ENCODE measurements around the gene DCAF7. TPM values are rescaled to one million over a fixed set of nuclear protein-coding genes. Genes with fewer than 3 reads are reported as not detected.

Gene DCAF7
- total and polyA plus RNA-seq, 7 donors: 10.6 to 30.2 (median 25.1) TPM

DNA sequence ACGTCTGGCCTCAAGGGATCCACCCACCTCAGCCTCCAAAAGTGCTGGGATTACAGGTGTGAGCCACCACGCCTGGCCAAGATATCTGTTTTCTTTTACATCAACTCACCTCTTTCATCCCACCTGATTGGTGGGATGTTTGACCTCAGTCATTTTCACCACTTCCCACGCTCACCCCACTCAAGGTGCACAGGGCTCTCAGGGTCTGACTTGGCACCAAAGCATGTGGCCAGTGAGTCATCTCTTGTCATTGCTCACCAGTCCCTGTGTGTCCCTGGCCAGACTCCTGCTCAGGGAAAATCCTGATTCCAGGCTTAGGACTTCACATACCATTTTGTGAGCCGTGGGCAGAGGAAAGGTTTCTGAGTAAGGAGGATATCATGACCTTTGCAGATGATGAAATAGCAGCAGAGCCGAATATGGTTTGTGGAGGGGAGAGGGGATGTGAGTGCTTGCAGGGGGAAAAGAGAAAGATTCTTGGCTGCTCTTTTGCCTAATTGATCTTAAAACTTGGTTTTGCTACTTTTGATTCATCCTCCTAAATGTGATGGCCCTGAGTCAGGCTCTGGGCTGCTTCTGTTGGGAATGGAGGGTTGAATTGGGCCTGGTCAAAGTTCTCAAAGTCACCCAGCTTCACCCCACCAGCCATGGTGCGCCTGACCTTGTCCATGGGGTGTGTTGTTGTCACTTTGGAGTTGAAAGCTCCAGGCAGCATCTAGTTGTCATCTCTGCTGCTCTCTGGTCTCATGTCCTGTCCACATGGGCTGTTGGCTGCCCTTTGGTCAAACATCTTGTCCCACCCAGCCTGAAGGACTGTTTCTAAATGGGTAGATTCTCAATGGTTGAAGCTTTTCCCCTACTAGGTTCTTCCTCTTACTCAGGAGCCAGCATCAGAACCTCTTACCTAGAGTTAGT, 33.1 kb upstream of the DCAF7 start:
- 64 to 73% (median 69%) methylated on average over 6 of the region's 6 CpGs for WGBS, 3 donors
- no peak for ATAC-seq
- Histone ChIP-seq H3K27me3 (ENCODE audit: insufficient read depth in 3 of 3, low read length in 2 of 3) (peaks cover 0 to 9% (median 3%) of the 10 kb centered on the region in 3 donors), H3K4me3 (no peak overlapping the region), H3K27ac (no peak overlapping the region), H3K9me3 (no peaks in the 10 kb centered on the region), H3K36me3 (ENCODE audit: insufficient read depth in 1 of 2, low read depth in 1 of 2) (no peaks in the 10 kb centered on the region), H3K4me1 (no peaks in the 10 kb centered on the region)
- no peak for DNase-seq
- intact Hi-C loops (cut with DNase I): no loop called here
- TF ChIP-seq, protein P1, sequence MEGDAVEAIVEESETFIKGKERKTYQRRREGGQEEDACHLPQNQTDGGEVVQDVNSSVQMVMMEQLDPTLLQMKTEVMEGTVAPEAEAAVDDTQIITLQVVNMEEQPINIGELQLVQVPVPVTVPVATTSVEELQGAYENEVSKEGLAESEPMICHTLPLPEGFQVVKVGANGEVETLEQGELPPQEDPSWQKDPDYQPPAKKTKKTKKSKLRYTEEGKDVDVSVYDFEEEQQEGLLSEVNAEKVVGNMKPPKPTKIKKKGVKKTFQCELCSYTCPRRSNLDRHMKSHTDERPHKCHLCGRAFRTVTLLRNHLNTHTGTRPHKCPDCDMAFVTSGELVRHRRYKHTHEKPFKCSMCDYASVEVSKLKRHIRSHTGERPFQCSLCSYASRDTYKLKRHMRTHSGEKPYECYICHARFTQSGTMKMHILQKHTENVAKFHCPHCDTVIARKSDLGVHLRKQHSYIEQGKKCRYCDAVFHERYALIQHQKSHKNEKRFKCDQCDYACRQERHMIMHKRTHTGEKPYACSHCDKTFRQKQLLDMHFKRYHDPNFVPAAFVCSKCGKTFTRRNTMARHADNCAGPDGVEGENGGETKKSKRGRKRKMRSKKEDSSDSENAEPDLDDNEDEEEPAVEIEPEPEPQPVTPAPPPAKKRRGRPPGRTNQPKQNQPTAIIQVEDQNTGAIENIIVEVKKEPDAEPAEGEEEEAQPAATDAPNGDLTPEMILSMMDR (IDR thresholded peaks at IDR 0.05): no peak

DNA sequence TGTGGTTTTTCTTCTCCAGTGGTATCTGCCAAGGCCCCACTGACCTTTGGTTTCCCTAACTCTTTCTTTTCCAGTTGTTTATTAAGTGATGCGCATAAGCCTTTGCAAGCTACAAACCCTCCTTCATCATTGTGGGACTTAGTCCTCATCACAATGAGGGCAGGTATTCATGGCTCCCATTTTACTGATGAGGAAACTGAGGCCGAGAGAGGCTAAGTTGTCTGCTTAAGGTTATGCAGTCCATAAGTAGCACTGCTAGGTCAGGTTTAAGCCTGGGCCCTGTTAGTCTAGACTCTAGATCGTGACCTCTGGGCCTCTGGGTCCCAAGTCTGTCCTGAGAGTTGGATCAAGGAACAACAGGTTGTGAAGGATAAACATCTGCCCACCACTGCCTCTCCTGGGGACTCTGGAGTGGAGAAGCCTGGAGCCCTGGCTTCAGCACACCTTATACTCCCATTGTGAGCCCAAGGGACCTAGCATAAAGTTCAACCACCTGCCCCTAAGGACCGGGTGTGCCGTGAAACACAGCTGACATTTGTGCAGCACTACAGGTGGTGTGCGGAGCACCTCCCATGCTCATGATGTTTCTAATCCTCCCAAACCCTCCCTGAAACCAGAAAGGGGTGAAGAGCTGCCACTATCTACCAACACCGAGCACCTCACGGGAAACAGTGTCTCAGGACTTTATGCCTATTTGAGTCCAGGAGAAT, 32.3 kb upstream of the DCAF7 start:
- TF ChIP-seq, protein P1 (IDR thresholded peaks at IDR 0.05): no peak
- 66 to 74% (median 66%) methylated on average over 8 of the region's 8 CpGs for WGBS, 3 donors
- ATAC-seq (no peak), DNase-seq (no peak)
- Histone ChIP-seq H3K36me3 (ENCODE audit: insufficient read depth in 1 of 2, low read depth in 1 of 2) (no peaks in the 10 kb centered on the region), H3K9me3 (no peaks in the 10 kb centered on the region), H3K27ac (no peak overlapping the region), H3K27me3 (ENCODE audit: insufficient read depth in 3 of 3, low read length in 2 of 3) (peaks cover 0 to 9% (median 3%) of the 10 kb centered on the region in 3 donors), H3K4me3 (no peak overlapping the region), H3K4me1 (no peaks in the 10 kb centered on the region)
- intact Hi-C loops (cut with DNase I): no loop called here

DNA sequence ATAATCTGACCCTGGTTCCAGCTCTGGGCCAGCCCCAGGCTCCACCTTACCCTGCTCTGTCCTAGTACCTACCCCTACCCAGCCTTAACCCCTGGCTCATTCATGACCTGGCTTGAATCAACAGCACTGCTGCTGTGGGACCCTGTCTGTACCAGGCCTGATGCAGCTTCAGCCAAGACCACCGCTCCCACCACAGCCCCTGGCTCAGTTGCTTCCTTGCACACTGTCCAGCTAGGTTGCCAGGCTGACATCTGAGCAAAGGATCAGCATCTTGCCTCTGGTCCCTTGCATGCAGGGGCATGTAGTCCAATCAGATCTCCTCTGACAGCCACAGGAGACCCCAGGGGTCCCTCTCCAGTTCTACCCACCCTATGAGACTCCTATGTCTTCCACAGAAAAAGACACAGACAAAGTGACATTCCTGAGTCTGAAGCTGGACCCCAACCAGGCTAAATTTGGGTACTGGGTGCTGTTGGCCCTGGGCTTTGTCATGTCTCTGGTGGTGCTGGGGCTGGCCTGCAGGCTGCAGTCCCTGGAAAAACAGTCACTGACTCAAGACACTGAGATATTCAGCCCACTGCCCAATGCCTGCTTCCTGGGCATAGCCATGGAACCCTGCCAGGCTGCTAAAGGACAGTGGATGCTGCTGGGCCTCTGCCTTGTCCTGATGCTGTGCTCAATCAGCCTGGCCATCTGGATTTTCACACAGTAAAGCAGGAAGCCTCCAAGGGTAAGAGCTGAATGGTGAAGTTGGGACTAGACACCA, 31.0 kb upstream of the DCAF7 start:
- ATAC-seq (no peak), DNase-seq (no peak)
- H3K9me3 ChIP-seq: no peaks in the 10 kb centered on the region
- TF ChIP-seq, protein P1 (IDR thresholded peaks at IDR 0.05): no peak
- H3K27me3 ChIP-seq (ENCODE audit: insufficient read depth in 3 of 3, low read length in 2 of 3): peaks cover 0 to 20% (median 3%) of the 10 kb centered on the region in 3 donors
- H3K4me3 ChIP-seq: no peak overlapping the region
- H3K36me3 ChIP-seq (ENCODE audit: insufficient read depth in 1 of 2, low read depth in 1 of 2): no peaks in the 10 kb centered on the region
- WGBS, 3 donors: 77 to 84% (median 83%) methylated on average over 1 of the region's 1 CpG
- H3K27ac ChIP-seq: no peak overlapping the region
- H3K4me1 ChIP-seq: no peaks in the 10 kb centered on the region
- intact Hi-C loops (cut with DNase I): no loop called here

DNA sequence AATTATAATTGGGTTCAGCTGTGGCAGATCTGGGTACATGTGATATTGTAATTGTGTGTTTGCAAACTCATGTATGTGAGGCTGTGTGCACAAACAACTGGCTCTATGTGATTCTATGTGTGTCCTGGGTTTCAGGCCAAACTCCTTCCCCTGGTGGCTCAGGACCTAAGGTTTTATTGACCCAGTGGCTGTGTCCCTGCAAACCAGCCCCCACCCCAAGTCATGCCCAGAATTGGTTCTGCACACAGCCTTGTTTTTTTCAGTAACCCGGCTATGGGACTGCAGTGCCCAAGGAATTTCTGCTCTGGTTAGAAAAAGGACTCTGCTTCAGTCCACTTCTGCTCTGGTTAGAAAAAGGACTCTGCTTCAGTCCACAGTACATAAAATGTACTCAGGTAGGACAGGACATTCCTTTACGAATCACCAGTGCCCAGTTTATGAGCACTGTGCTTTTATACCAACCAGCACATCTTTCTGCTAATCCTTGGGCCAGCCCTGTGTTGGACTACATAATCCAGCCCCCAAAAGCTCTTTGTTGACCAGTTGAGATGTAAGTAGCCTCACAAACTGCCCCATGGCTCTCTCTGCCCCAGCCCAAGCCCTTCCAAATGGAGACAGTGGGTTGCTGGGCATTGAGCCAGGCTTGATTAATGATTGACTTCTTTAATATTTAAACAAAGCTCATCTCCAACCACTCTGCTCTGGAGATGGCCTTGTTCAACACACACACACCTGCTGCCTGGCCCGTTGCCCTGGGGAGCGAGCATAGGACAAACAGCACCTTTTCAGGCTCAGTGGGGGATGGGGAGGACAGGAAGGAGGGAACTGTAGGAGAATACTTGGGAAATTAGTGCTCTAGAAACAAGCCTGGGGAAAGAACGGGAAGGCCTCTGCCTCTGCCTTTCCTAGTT, 30.1 kb upstream of the DCAF7 start:
- H3K9me3 ChIP-seq: no peaks in the 10 kb centered on the region
- WGBS, 3 donors: 43 to 53% (median 49%) methylated on average over 5 of the region's 5 CpGs
- H3K36me3 ChIP-seq (ENCODE audit: insufficient read depth in 1 of 2, low read depth in 1 of 2): no peaks in the 10 kb centered on the region
- H3K4me1 ChIP-seq: no peaks in the 10 kb centered on the region
- TF ChIP-seq, protein P1 (IDR thresholded peaks at IDR 0.05): no peak
- DNase-seq: no peak
- ATAC-seq: no peak
- H3K4me3 ChIP-seq: no peak overlapping the region
- intact Hi-C loops (cut with DNase I): no loop called here
- H3K27ac ChIP-seq: no peak overlapping the region
- peaks cover 0 to 28% (median 3%) of the 10 kb centered on the region in 3 donors for H3K27me3 ChIP-seq (ENCODE audit: insufficient read depth in 3 of 3, low read length in 2 of 3)
